Measurements from ENCODE around the gene RBBP5. TPM values are rescaled to one million over a fixed set of nuclear protein-coding genes. Genes with fewer than 3 reads are reported as not detected.

The RBBP5 gene
- total RNA-seq, 1 donor from 2014 or later = 10.0 TPM

- peak; percentile 78 for ATAC-seq
- intact Hi-C loops (cut with DNase I) = loop anchor here (2.0 to 5.0 kb wide), 2 partner anchors 116 to 153 kb away; no protein-coding TSS in a partner anchor
- no peak for DNase-seq (ENCODE audit: missing footprints)
Observed at GRCh38 chr1:205141236-205142101, 19.7 kb upstream of the RBBP5 start.

GRCh38 chr1:205140113-205140512, 18.3 kb upstream of the RBBP5 start:
- DNase-seq (ENCODE audit: missing footprints) (no peak), ATAC-seq (no peak)
- intact Hi-C loops (cut with DNase I) = loop anchor here (2.0 to 5.0 kb wide), 2 partner anchors 117 to 151 kb away; no protein-coding TSS in a partner anchor

DNA sequence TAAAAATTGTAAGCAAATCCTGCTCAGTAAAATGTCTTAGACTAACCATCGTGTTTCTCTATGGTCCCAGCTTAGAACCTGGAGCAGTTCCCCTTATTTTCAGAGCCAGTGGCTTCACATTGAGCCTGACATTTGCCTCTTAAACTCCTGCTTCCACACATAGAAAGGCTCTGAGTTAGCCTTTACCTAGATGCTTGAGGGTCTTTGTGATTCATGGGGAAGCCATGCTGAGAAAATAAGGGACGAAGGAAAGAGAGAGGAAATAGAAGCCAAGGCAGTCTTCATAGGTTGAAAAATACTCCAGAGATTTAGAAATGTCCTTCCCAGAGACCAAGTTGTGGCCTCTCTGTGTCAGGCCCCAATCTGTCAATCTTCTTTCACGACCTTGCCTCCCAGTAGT, 16.1 kb upstream of the RBBP5 start:
- DNase-seq (ENCODE audit: missing footprints) = no peak
- intact Hi-C loops (cut with DNase I) = no loop called here
- no peak for ATAC-seq

GRCh38 chr1:205133287-205133686, 11.5 kb upstream of the RBBP5 start:
- ATAC-seq = no peak
- DNase-seq (ENCODE audit: missing footprints) = no peak
- intact Hi-C loops (cut with DNase I) = no loop called here

DNA sequence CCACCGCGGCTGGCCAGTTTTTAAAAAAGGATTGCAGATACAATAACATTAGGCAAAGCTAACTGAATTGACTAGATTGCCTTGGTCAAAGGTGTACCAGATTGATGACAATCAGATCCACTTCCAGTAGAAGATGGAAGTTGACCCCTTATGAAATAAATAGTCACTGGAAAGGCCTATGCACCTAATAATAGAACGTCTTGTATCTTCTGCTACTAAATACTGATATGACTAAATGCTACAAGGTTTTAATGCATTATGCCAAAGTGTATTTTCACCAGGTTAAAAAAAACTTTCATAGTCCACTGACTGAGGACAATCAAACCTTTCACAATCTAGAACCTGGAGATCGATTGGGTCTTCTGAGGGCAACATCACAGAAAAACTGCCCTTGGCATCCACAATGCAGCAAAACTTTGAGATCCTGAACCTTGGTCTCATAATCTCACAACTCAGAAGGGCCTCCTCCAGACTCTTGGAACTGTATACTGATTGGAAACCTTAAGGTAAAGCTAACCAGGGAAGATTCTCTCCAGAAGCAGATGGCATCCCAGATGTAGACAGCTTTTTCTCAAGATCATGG, 7.8 kb upstream of the RBBP5 start:
- ATAC-seq (no peak), DNase-seq (ENCODE audit: missing footprints) (no peak)
- intact Hi-C loops (cut with DNase I) = no loop called here

DNA sequence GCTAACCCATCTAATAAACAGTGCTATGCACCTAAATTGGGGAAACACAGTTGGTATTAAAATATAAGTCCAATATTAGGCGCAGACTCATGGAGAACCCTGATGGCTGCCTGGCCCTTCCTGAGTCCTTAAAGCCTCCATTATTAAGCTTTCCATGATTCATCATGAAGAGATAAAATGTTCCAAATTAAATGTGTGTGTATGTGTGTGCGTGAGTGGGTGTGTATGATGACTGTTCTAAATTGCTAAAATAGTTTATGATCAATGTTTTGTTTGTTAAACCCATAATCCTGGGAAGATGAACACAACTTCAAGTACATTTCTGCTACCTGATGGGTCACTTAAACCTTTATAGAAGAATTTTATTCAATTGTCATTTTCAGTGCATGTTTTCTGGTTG, 6.3 kb upstream of the RBBP5 start:
- intact Hi-C loops (cut with DNase I) = no loop called here
- DNase-seq (ENCODE audit: missing footprints) (no peak), ATAC-seq (no peak)

DNA sequence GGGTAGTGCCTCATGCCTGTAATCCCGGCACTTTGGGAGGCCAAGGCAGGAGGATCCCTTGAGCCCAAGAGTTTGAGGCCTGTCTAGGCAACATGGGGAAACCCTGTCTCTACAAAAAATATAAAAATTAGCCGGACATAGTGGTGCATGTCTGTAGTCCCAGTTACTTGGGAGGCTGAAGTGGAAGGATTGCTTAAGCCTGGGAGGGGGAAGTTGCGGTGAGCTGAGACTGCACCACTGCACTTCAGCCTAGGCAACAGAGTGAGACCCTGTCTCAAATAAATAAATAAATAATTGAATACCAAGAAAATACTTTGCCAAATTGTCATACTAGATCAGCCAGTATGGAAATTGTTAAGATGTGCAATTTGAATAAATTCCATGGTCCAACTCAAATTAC, 5.9 kb upstream of the RBBP5 start:
- ATAC-seq (no peak), DNase-seq (ENCODE audit: missing footprints) (no peak)
- intact Hi-C loops (cut with DNase I) = no loop called here

DNA sequence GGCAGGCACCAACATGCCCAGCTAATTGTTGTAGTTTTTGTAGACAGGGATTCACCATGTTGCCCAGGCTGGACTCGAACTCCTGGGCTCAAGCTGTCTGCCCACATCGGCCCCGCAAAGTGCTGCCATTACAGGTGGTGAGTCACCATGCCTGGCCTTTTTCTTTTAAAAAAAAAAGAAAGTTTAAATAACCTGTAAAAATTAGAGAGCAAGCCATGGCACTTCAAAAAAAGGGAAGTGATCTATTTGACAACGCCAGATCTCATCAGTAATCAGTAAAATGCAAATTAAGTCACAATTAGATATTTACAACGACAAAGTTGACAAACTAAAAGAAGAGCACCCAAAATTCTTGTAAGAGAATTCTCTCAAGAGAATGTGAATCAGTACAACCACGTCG, 2.9 kb upstream of the RBBP5 start:
- DNase-seq (ENCODE audit: missing footprints) (no peak), ATAC-seq (no peak)
- intact Hi-C loops (cut with DNase I) = loop anchor here (5.0 kb wide), 1 partner anchor 88 kb away; the partner anchor contains the start of gene DSTYK

- ATAC-seq (peak; percentile 7), DNase-seq (ENCODE audit: missing footprints) (no peak)
- intact Hi-C loops (cut with DNase I) = loop anchor here (2.0 to 5.0 kb wide), 2 partner anchors 90 to 134 kb away; partner anchors contain the start of gene DSTYK
Observed at GRCh38 chr1:205122489-205122882, 708 bp upstream of the RBBP5 start.

DNA sequence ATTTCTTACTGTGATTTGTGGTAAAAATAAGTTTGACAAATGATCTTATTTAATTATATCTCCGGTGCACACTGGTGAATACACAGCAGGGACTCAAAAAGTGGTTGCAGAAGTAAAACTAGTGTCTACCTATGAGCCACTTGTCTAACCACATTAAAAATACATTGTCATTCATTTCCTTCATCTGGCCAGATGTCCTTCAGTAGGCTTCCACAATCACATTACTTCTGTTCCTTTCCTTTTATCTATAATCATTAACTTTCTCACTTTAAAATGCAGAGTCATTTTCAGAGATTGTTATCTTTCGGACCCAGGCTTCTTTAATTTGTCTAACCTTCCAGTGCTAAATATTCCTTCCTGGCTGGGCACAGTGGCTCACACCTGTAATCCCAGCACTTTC, 3.0 kb downstream of the RBBP5 start:
- intact Hi-C loops (cut with DNase I) = no loop called here
- ATAC-seq (no peak), DNase-seq (ENCODE audit: missing footprints) (no peak)

- DNase-seq (ENCODE audit: missing footprints) (no peak), ATAC-seq (no peak)
- intact Hi-C loops (cut with DNase I) = no loop called here
Observed at GRCh38 chr1:205111354-205111753, 10.4 kb downstream of the RBBP5 start.

GRCh38 chr1:205109711-205110110, 12.1 kb downstream of the RBBP5 start:
- no peak for DNase-seq (ENCODE audit: missing footprints)
- ATAC-seq = no peak
- intact Hi-C loops (cut with DNase I) = no loop called here

- intact Hi-C loops (cut with DNase I) = no loop called here
- DNase-seq (ENCODE audit: missing footprints) (no peak), ATAC-seq (no peak)
Observed at GRCh38 chr1:205109269-205109668, 12.5 kb downstream of the RBBP5 start.

GRCh38 chr1:205108464-205108863, 13.3 kb downstream of the RBBP5 start:
- intact Hi-C loops (cut with DNase I) = no loop called here
- DNase-seq (ENCODE audit: missing footprints) = no peak
- no peak for ATAC-seq

- no peak for ATAC-seq
- no peak for DNase-seq (ENCODE audit: missing footprints)
- intact Hi-C loops (cut with DNase I) = no loop called here
Observed at GRCh38 chr1:205107327-205107726, 14.5 kb downstream of the RBBP5 start.

DNA sequence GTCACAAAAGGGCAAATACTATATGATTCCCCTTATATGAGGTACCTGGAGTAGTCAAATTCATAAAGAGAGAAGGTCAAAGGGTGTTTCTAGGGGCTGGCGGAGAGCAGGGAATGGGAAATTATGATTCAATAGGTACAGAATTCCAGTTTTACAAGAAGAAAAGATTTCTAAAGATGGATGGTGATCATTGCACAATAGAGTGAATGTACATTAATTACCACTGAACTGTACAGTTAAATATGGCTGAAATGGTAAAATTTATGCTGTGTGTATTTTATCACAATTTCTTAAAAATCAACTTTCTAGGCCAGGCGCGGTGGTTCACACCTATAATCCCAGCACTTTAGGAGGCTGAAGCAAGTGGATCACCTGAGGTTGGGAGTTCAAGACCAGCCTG, 19.4 kb downstream of the RBBP5 start:
- ATAC-seq = no peak
- DNase-seq (ENCODE audit: missing footprints) = no peak
- intact Hi-C loops (cut with DNase I) = no loop called here

DNA sequence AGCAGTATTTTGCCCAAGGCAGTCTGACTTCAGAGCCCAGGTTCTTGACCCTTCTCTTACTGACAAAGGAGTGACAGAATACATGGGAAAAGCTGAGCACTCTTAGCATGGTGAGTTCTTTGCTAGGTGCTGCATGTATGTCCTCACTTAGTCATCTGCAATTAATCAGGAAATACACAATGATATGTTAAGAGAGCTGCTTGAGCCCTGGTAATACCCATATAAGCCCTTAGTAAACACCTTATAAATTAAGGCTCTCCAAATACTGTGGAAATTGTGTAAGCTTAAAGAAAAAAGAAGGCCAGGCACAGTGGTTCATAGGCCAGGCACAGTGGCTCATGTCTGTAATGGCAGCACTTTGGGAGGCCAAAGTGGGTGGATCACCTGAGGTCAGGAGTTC, 23.5 kb downstream of the RBBP5 start:
- intact Hi-C loops (cut with DNase I) = no loop called here
- DNase-seq (ENCODE audit: missing footprints) (no peak), ATAC-seq (no peak)

GRCh38 chr1:205095422-205095821, 26.4 kb downstream of the RBBP5 start:
- DNase-seq (ENCODE audit: missing footprints) = no peak
- ATAC-seq = no peak
- intact Hi-C loops (cut with DNase I) = no loop called here

DNA sequence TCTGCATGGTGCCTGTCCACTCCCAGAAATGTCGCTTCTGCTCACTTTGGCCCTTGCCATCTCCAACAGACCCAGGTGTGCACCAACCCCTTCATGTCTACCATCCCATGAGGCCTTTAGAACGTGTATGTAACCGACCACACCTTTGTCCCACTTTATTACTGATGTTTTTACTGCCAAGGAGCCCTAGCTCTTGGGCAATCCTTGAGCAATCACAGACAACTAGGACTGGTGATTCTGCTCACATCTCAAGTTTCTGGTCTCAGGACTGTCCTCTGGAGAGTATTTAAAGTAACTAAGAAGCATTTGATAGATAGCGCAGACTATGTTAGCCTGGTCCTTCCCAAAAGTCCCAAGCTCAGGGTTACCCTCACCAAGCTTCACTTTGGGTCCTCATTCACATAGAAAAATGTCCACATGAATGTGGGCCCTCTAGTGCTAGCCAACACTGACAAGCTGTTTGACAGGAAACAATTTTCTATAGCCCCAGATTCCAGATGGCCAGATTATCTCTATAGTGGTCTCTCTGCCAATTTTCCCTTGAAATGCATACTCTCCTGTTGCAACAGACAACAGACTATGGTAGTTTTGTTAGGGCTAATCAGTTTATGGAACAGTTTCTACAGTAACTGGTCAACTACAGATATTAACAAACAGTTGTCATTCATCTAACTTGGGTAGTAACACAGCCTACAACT, 30.6 kb downstream of the RBBP5 start:
- intact Hi-C loops (cut with DNase I) = no loop called here
- ATAC-seq (no peak), DNase-seq (ENCODE audit: missing footprints) (no peak)

DNA sequence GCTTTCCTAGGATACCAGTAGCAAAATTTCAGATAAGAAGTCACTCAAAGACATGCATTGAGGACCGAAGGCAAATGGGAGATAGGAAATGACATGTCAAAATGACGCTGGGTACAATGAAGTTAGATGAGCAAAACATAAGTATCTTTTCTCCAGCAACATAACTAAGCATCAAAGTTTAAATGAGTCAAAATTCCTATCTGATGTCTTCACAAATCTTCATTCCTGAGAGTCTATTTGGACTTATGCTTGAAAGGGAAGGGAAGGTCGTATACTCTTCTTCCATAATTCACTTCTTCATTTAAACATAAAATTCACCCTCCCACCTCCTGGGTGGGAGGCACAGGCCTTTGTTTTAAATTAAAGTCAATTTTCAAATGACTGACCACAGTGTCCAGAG, 33.4 kb downstream of the RBBP5 start:
- DNase-seq (ENCODE audit: missing footprints) (no peak), ATAC-seq (no peak)
- intact Hi-C loops (cut with DNase I) = no loop called here

Data from Right ventricle myocardium inferior (tissue), 1 donor.